ENCODE measurements around the gene NOS1.

- TF ChIP-seq CTCF (IDR thresholded peaks at IDR 0.05) (no peak), POLR2A (IDR thresholded peaks at IDR 0.05) (no peak), POLR2AphosphoS5 (IDR thresholded peaks at IDR 0.05) (no peak)
Measured at GRCh38 chr12:117400912-117401311, 39.5 kb upstream of the NOS1 start.

Data from suprapubic skin (tissue), 4 donors.